Activated naive CD4-positive, alpha-beta T cell treated with anti-CD3 and anti-CD28 coated beads, Interleukin-2, amount 10 ng/mL, durations not matched to agents 7 days and 5 days (primary cell): ENCODE results near the gene KRTAP5-6.

Source experiments
- CTCF ChIA-PET: fragments of 350-600 bp; sonication (Branson Sonifier 250); formaldehyde crosslinking; loops from one replicate; lab custom pipeline; 2021; ENCODE audit warnings: antibody characterized with exemption; lab: Charles Lee
- DNase-seq: peaks from one replicate; pipeline ENCODE4 v3.0.0-alpha.2; 2020
- H3K27ac Mint-ChIP-seq: one replicate; pipeline ENCODE4 v1.8.0; 2021; ENCODE audit warnings: mild to moderate bottlenecking, moderate library complexity, mixed read lengths
- H3K27me3 Mint-ChIP-seq: one replicate; pipeline ENCODE4 v1.8.0; 2021; ENCODE audit warnings: mild to moderate bottlenecking, mixed read lengths
- H3K36me3 Mint-ChIP-seq: one replicate; pipeline ENCODE4 v1.8.0; 2021; ENCODE audit warnings: mixed read lengths
- H3K4me1 Mint-ChIP-seq: one replicate; pipeline ENCODE4 v1.8.0; 2021; ENCODE audit warnings: mixed read lengths
- H3K4me3 Mint-ChIP-seq: one replicate; pipeline ENCODE4 v1.8.0; 2021; ENCODE audit warnings: mild to moderate bottlenecking, moderate library complexity, mixed read lengths
- H3K9me3 Mint-ChIP-seq: one replicate; pipeline ENCODE4 v1.8.0; 2021; ENCODE audit warnings: mixed read lengths

Gene KRTAP5-6

GRCh38 chr11:1744891-1745700 is 48.1 kb downstream of the KRTAP5-6 start:
- peaks cover 41% of the 10 kb centered on the region for H3K27me3 Mint-ChIP-seq
- no peak for DNase-seq
- H3K27ac Mint-ChIP-seq: no peak overlapping the region
- CTCF ChIA-PET: no interaction called here
- H3K36me3 Mint-ChIP-seq: peaks cover 4% of the 10 kb centered on the region
- H3K4me1 Mint-ChIP-seq: peaks cover 6% of the 10 kb centered on the region
- H3K9me3 Mint-ChIP-seq: peaks cover 10% of the 10 kb centered on the region
- no peak overlapping the region for H3K4me3 Mint-ChIP-seq

GRCh38 chr11:1745701-1746320 is 48.8 kb downstream of the KRTAP5-6 start:
- H3K27ac Mint-ChIP-seq: no peak overlapping the region
- CTCF ChIA-PET: no interaction called here
- no peak for DNase-seq
- peaks cover 5% of the 10 kb centered on the region for H3K36me3 Mint-ChIP-seq
- no peak overlapping the region for H3K4me3 Mint-ChIP-seq
- peaks cover 10% of the 10 kb centered on the region for H3K4me1 Mint-ChIP-seq
- peaks cover 10% of the 10 kb centered on the region for H3K9me3 Mint-ChIP-seq
- peaks cover 45% of the 10 kb centered on the region for H3K27me3 Mint-ChIP-seq

- H3K9me3 Mint-ChIP-seq: peaks cover 10% of the 10 kb centered on the region
- no peak overlapping the region for H3K27ac Mint-ChIP-seq
- no peak for DNase-seq
- CTCF ChIA-PET: interaction anchor here (1.2 kb wide), 1 partner anchor 11 kb away, joined by 3 read pairs; no protein-coding TSS in a partner anchor
- peaks cover 5% of the 10 kb centered on the region for H3K36me3 Mint-ChIP-seq
- H3K4me1 Mint-ChIP-seq: peaks cover 10% of the 10 kb centered on the region
- peaks cover 50% of the 10 kb centered on the region for H3K27me3 Mint-ChIP-seq
- no peak overlapping the region for H3K4me3 Mint-ChIP-seq
These were observed 49.5 kb downstream of the KRTAP5-6 start for GRCh38 chr11:1746511-1746931.

GRCh38 chr11:1746956-1747752 is 50.2 kb downstream of the KRTAP5-6 start:
- peaks cover 53% of the 10 kb centered on the region for H3K27me3 Mint-ChIP-seq
- no peak overlapping the region for H3K27ac Mint-ChIP-seq
- no peak for DNase-seq
- no peak overlapping the region for H3K4me3 Mint-ChIP-seq
- H3K9me3 Mint-ChIP-seq: peaks cover 10% of the 10 kb centered on the region
- peaks cover 10% of the 10 kb centered on the region for H3K4me1 Mint-ChIP-seq
- CTCF ChIA-PET: interaction anchor here (1.2 kb wide), 1 partner anchor 10 kb away, joined by 3 read pairs; no protein-coding TSS in a partner anchor
- peaks cover 5% of the 10 kb centered on the region for H3K36me3 Mint-ChIP-seq
